BJ (cell line): ENCODE results near the gene EBLN2. TPM values are rescaled to one million over a fixed set of nuclear protein-coding genes. Genes with fewer than 3 reads are reported as not detected.

Experiments used
- CTCF ChIA-PET: fragments of 350-600 bp; formaldehyde crosslinking; extraction: SDS; loops from one replicate; lab custom pipeline; 2021; ENCODE audit warnings: antibody characterized with exemption, inconsistent platforms; lab: Yijun Ruan, JAX
- POLR2A ChIA-PET: fragments of 300-600 bp; sonication (Branson Sonifier 250); formaldehyde crosslinking; extraction: SDS; loops from one replicate; lab custom pipeline; 2021; ENCODE audit warnings: antibody characterized with exemption; lab: Charles Lee
- DNase-seq: peaks from one replicate; pipeline ENCODE4 v3.0.0-alpha.2; 2011; ENCODE audit warnings: low read depth
- H3K27me3 ChIP-seq: 2 replicates; pipeline ENCODE4 v1.6.0; 2011; ENCODE audit warnings: low read length; ENCODE audit not compliant: control insufficient read depth, insufficient read depth
- H3K36me3 ChIP-seq: 2 replicates; pipeline ENCODE4 v1.5.1; 2011; ENCODE audit warnings: low read length; ENCODE audit not compliant: control insufficient read depth, insufficient read depth
- H3K4me3 ChIP-seq: 2 replicates; pipeline ENCODE4 v1.5.1; 2011; ENCODE audit warnings: low read depth, mild to moderate bottlenecking, control low read depth, low read length
- polyA plus RNA-seq: library from polyadenylated mRNA; depleted of rRNA; stranded (reverse); fragments of >200 nt; gene quantifications from 2 replicates; pipeline ENCODE4 v1.2.3, GENCODE V29; 2011
- TF ChIP-seq, protein P1 (sequence below): IDR thresholded peaks from 2 replicates; pipeline ENCODE4 v1.5.1; 2011; ENCODE audit warnings: low read depth, mild to moderate bottlenecking, control low read depth, inconsistent platforms, low read length, moderate library complexity; ENCODE audit not compliant: insufficient read depth

EBLN2 gene
- polyA plus RNA-seq, 1 experiment, result 1.0 TPM

DNA sequence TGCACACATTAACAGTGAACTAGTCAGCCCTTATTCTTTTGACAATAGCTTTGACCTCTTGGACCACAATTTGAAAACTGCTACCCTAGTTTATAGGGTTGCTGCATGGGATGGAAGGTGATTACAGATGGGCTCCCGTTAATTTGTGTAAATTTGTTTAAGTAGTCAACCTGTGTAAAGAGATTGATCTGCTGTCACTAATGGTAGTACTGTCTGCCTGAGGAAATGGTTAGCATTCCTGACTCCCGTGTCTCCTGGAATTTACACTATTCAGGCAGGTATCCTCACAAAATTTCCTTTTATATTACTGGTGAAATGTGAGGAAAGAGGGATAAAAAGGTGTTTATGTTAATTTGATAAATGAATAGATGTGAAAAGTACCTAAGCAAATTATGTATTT lies 15.3 kb upstream of the EBLN2 start:
- ChIA-PET CTCF (interaction anchor here (0.6 to 1.4 kb wide), 2 partner anchors 10 to 14 kb away, joined by 3 to 10 read pairs; no protein-coding TSS in a partner anchor), POLR2A (no interaction called here)
- DNase-seq, result no peak
- Histone ChIP-seq H3K36me3 (no peaks in the 10 kb centered on the region), H3K4me3 (no peak overlapping the region), H3K27me3 (no peaks in the 10 kb centered on the region)
- TF ChIP-seq, protein P1, sequence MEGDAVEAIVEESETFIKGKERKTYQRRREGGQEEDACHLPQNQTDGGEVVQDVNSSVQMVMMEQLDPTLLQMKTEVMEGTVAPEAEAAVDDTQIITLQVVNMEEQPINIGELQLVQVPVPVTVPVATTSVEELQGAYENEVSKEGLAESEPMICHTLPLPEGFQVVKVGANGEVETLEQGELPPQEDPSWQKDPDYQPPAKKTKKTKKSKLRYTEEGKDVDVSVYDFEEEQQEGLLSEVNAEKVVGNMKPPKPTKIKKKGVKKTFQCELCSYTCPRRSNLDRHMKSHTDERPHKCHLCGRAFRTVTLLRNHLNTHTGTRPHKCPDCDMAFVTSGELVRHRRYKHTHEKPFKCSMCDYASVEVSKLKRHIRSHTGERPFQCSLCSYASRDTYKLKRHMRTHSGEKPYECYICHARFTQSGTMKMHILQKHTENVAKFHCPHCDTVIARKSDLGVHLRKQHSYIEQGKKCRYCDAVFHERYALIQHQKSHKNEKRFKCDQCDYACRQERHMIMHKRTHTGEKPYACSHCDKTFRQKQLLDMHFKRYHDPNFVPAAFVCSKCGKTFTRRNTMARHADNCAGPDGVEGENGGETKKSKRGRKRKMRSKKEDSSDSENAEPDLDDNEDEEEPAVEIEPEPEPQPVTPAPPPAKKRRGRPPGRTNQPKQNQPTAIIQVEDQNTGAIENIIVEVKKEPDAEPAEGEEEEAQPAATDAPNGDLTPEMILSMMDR, result no peak

DNA sequence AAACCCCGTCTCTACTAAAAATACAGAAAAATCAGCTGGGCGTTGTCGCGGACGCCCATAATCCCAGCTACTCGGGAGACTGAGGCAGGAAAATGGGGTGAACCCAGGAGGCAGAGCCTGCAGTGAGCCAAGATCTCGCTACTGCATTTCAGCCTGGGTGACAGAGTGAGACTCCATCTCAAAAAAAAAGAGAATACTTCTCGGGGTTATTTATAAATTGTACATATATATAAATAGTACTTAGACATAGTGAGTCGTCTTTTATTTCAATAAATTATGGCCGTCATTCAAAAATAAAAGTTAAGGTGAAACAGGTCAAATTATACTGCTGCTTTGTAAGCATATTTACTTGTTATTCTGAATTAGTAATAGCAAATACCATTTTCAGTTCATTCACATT lies 12.1 kb upstream of the EBLN2 start:
- no peak for DNase-seq
- Histone ChIP-seq H3K27me3 (no peaks in the 10 kb centered on the region), H3K4me3 (no peak overlapping the region), H3K36me3 (no peaks in the 10 kb centered on the region)
- CTCF ChIA-PET, result interaction anchor here (1.2 kb wide), 1 partner anchor 11 kb away, joined by 3 read pairs; no protein-coding TSS in a partner anchor
- TF ChIP-seq, protein P1, result no peak
- POLR2A ChIA-PET, result no interaction called here

DNA sequence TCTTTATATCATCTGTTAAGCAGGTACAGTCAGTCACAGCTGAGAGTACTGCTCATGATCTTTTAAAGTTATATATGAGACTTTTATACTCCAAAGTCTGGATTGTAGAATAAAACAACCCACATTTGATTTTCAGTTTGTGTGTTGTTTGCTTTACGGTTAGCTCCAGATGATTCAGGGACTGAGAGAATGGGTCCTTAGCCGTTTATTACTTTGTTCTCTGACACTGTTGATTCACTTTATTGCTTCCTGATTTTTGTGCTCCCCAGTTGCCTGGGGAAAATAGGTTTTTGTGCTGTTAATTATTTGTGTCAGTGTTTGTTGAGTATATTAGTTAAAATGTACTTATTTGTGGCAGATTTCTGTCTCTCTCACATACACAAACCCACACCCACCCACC lies 8.6 kb upstream of the EBLN2 start:
- TF ChIP-seq, protein P1, result no peak
- no peak overlapping the region for H3K4me3 ChIP-seq
- no peaks in the 10 kb centered on the region for H3K36me3 ChIP-seq
- POLR2A ChIA-PET, result no interaction called here
- no peak for DNase-seq
- CTCF ChIA-PET, result interaction anchor here (4.5 kb wide), 1 partner anchor 202 kb away, joined by 20 read pairs; no protein-coding TSS in a partner anchor
- no peaks in the 10 kb centered on the region for H3K27me3 ChIP-seq

DNA sequence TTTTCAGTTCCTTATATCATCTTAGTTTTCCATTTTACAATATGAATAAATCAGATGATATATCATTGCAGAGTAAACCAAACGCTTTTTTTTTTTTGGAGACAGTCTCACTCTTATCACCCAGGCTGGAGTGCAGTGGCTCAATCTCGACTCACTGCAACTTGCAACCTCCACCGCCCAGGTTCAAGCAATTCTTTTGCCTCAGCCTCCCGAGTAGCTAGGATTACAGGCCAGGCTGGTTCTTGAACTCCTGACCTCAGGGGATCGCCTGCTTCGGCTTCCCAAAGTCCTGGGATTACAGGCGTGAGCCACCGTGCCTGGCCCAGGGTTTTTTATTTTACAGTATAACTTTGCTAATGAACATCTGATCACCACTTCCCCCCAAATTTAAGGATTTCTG lies 5.9 kb upstream of the EBLN2 start:
- DNase-seq, result no peak
- H3K36me3 ChIP-seq, result no peaks in the 10 kb centered on the region
- no peaks in the 10 kb centered on the region for H3K27me3 ChIP-seq
- ChIA-PET POLR2A (no interaction called here), CTCF (interaction anchor here (0.6 to 4.5 kb wide), 15 partner anchors 10 to 1106 kb away, joined by 3 to 24 read pairs (median 4); partner anchors contain the start of genes PPP4R2 and SHQ1)
- TF ChIP-seq, protein P1, result no peak
- H3K4me3 ChIP-seq, result no peak overlapping the region

DNA sequence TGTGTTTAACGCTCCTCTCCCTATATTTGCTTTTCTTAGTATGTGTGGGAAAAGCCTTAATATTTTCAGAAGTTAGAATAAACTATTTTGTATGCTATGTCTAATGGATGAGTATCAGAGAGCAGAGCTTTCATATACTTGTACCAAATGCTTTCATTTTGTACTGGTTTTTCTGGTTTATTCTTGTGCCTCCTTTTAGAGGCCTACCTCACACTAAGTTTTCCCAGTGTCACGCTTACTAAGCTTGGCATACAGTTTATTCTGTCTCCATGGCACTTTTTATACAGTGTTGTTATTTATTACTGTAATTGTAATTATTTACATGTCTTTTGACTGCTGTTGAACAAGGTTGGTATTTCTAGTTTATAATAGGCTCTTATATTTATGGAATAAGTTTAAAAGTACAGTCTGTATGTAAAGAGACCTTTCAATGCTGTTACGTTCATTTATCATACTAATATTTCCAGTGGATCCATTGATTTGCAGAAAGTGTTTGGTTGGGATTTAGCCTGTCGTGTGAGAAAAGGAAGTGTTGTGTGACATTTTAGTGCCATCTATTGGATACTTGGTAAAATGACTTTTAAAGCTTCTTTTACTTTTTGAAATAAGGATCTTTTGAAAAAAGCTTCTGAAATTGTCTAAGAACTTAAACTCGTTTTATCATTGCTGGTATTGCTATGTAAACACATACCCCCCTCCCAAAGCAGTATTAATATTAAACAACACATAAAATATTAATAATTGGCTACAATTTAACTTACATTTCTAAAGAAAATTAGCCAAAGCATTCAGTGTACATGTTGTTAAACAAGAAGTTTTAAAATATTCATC lies 5.2 kb upstream of the EBLN2 start:
- H3K27me3 ChIP-seq, result no peaks in the 10 kb centered on the region
- TF ChIP-seq, protein P1, result peak; percentile 45
- ChIA-PET CTCF (interaction anchor here (0.6 to 4.5 kb wide), 17 partner anchors 11 to 332 kb away, joined by 3 to 24 read pairs (median 4); partner anchors contain the start of genes PPP4R2 and SHQ1), POLR2A (interaction anchor here (0.6 kb wide), 1 partner anchor 15 kb away, joined by 5 read pairs; no protein-coding TSS in a partner anchor)
- no peak overlapping the region for H3K4me3 ChIP-seq
- no peaks in the 10 kb centered on the region for H3K36me3 ChIP-seq
- DNase-seq, result no peak
